ENCODE results near the gene LRRC4C.

DNA sequence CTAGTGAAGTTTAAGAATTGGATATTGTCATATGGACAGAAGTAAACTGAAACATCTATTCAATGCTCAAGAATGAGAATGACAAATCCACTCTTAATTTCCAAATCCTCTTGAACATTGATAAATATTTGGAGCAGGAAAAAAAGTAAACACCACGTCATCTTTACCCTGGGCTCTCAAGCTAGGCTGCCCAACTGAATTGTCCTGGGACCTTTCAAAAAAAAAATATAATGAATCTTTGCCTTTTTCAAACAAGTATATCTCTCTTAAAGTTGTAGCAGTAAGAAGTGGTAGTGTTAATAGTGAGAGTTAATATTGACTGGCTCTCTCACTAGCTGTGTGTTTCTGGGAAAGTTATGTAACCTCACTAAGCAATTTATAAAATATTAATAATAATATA, 374.3 kb downstream of the LRRC4C start:
- TF ChIP-seq, protein P1, sequence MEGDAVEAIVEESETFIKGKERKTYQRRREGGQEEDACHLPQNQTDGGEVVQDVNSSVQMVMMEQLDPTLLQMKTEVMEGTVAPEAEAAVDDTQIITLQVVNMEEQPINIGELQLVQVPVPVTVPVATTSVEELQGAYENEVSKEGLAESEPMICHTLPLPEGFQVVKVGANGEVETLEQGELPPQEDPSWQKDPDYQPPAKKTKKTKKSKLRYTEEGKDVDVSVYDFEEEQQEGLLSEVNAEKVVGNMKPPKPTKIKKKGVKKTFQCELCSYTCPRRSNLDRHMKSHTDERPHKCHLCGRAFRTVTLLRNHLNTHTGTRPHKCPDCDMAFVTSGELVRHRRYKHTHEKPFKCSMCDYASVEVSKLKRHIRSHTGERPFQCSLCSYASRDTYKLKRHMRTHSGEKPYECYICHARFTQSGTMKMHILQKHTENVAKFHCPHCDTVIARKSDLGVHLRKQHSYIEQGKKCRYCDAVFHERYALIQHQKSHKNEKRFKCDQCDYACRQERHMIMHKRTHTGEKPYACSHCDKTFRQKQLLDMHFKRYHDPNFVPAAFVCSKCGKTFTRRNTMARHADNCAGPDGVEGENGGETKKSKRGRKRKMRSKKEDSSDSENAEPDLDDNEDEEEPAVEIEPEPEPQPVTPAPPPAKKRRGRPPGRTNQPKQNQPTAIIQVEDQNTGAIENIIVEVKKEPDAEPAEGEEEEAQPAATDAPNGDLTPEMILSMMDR (IDR thresholded peaks at IDR 0.05), result no peak
- no peak for TF ChIP-seq POLR2AphosphoS5 (IDR thresholded peaks at IDR 0.05; ENCODE audit: low read depth, low read length)
- TF ChIP-seq, protein P2, sequence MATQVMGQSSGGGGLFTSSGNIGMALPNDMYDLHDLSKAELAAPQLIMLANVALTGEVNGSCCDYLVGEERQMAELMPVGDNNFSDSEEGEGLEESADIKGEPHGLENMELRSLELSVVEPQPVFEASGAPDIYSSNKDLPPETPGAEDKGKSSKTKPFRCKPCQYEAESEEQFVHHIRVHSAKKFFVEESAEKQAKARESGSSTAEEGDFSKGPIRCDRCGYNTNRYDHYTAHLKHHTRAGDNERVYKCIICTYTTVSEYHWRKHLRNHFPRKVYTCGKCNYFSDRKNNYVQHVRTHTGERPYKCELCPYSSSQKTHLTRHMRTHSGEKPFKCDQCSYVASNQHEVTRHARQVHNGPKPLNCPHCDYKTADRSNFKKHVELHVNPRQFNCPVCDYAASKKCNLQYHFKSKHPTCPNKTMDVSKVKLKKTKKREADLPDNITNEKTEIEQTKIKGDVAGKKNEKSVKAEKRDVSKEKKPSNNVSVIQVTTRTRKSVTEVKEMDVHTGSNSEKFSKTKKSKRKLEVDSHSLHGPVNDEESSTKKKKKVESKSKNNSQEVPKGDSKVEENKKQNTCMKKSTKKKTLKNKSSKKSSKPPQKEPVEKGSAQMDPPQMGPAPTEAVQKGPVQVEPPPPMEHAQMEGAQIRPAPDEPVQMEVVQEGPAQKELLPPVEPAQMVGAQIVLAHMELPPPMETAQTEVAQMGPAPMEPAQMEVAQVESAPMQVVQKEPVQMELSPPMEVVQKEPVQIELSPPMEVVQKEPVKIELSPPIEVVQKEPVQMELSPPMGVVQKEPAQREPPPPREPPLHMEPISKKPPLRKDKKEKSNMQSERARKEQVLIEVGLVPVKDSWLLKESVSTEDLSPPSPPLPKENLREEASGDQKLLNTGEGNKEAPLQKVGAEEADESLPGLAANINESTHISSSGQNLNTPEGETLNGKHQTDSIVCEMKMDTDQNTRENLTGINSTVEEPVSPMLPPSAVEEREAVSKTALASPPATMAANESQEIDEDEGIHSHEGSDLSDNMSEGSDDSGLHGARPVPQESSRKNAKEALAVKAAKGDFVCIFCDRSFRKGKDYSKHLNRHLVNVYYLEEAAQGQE (IDR thresholded peaks at IDR 0.05; ENCODE audit: insufficient read depth in 1 of 2, low read depth in 2 of 2, low read length in 1 of 2), result no peak

Data from Panc1 (cell line).